Measurements from ENCODE around the gene AP2A1.

AP2A1 gene

DNA sequence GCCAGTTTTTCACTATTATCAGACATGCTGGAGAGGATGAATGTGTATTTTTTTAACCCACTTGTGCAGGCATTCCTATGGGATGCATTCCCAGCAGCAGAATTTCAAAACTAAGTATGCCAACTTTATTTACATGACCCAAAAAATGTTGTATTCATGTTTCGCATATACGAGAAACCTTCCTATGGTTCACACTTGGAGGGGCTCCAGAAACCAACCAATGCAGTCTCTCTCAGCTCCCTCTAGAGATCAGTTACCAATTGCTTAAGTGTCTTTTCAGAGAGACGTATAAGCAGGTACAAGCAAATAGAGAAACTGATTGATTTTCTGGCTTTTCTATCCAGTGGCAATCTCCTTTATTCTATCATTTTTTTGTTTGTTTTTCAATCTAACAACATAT lies 78.6 kb downstream of the AP2A1 start:
- no peak overlapping the region for H3K4me3 Mint-ChIP-seq
- H3K4me1 Mint-ChIP-seq (ENCODE audit: low read depth) = peaks cover 21% of the 10 kb centered on the region
- H3K27me3 Mint-ChIP-seq = no peaks in the 10 kb centered on the region
- H3K9me3 Mint-ChIP-seq (ENCODE audit: low read depth) = peaks cover 6% of the 10 kb centered on the region
- no peaks in the 10 kb centered on the region for H3K36me3 Mint-ChIP-seq
- no peak overlapping the region for H3K27ac Mint-ChIP-seq

- H3K27ac Mint-ChIP-seq = no peak overlapping the region
- peaks cover 21% of the 10 kb centered on the region for H3K4me1 Mint-ChIP-seq (ENCODE audit: low read depth)
- H3K36me3 Mint-ChIP-seq = no peaks in the 10 kb centered on the region
- peaks cover 6% of the 10 kb centered on the region for H3K9me3 Mint-ChIP-seq (ENCODE audit: low read depth)
- no peak overlapping the region for H3K4me3 Mint-ChIP-seq
- H3K27me3 Mint-ChIP-seq = no peaks in the 10 kb centered on the region
Observed at GRCh38 chr19:49846408-49846807, 79.6 kb downstream of the AP2A1 start.

GRCh38 chr19:49847731-49848696 lies 81.2 kb downstream of the AP2A1 start:
- H3K27me3 Mint-ChIP-seq = no peaks in the 10 kb centered on the region
- H3K9me3 Mint-ChIP-seq (ENCODE audit: low read depth) = peaks cover 6% of the 10 kb centered on the region
- peaks cover 31% of the 10 kb centered on the region for H3K4me1 Mint-ChIP-seq (ENCODE audit: low read depth)
- H3K27ac Mint-ChIP-seq = no peak overlapping the region
- H3K4me3 Mint-ChIP-seq = peak overlapping the region; percentile 38
- H3K36me3 Mint-ChIP-seq = no peaks in the 10 kb centered on the region

- Mint-ChIP-seq H3K27ac (peak overlapping the region; percentile 24), H3K36me3 (no peaks in the 10 kb centered on the region), H3K27me3 (no peaks in the 10 kb centered on the region), H3K4me3 (peak overlapping the region; percentile 57), H3K9me3 (ENCODE audit: low read depth) (peaks cover 6% of the 10 kb centered on the region), H3K4me1 (ENCODE audit: low read depth) (peaks cover 35% of the 10 kb centered on the region)
Observed at GRCh38 chr19:49848938-49849337, 82.1 kb downstream of the AP2A1 start.

- Mint-ChIP-seq H3K4me3 (peak overlapping the region; percentile 89), H3K27ac (peak overlapping the region; percentile 24), H3K4me1 (ENCODE audit: low read depth) (peaks cover 35% of the 10 kb centered on the region), H3K36me3 (no peaks in the 10 kb centered on the region), H3K9me3 (ENCODE audit: low read depth) (peaks cover 6% of the 10 kb centered on the region), H3K27me3 (no peaks in the 10 kb centered on the region)
Observed at GRCh38 chr19:49849433-49850220, 82.8 kb downstream of the AP2A1 start.

GRCh38 chr19:49850221-49850486 lies 83.4 kb downstream of the AP2A1 start:
- Mint-ChIP-seq H3K4me1 (ENCODE audit: low read depth) (peaks cover 35% of the 10 kb centered on the region), H3K9me3 (ENCODE audit: low read depth) (peaks cover 6% of the 10 kb centered on the region), H3K4me3 (peak overlapping the region; percentile 89), H3K27ac (no peak overlapping the region), H3K36me3 (no peaks in the 10 kb centered on the region), H3K27me3 (no peaks in the 10 kb centered on the region)

DNA sequence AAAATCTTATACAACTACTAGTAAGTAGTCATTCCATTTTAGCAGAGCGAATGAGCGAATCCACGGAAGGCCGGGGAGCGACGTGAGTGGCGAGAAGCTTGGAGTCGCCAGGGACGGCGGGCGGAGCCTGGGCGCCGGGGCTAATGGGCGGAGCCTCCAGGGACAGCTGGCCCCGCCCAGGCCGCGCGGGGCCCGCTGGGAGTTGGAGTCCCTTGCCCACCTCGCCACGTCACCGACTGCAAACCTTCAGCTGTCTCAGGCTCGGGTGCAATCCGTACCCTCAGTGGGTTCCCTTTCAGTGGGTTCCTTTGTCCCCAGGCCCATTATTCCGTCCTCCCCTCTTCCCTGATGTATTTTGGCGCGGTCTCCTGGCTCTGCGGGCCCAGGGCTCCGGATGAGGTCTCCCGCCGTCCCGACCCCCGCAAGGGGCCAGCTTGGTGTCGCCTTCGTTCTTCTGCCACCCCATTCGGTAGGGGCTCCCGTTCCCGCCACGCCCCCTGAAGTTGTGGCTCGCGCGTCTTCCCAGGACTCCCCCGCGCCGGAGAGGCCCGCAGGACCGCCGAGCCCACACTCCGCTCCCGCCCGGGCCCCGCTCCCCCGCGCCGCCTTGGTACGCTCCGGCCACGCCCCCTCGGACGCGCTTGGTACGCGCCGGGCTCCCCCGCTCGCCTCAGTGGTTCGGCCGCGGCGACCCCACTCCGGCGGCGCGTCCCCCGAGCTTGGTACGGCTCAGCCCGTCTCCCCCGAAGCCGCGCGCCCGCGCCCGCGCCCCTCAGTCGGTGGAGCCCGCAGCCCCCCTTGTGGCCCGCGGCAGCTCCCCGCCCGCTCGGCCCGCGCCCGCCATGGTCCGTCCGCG lies 83.9 kb downstream of the AP2A1 start, which contains the start of gene PTOV1:
Gene PTOV1 (plus strand): TSS at position 673 of the 856 bp plus-strand sequence.
- Mint-ChIP-seq H3K4me3 (peak within 1 kb of the TSS; percentile 89), H3K36me3 (no peaks in the 10 kb centered on the region), H3K27me3 (no peaks in the 10 kb centered on the region), H3K9me3 (ENCODE audit: low read depth) (peaks cover 6% of the 10 kb centered on the region), H3K27ac (peak within 1 kb of the TSS; percentile 92), H3K4me1 (ENCODE audit: low read depth) (peaks cover 35% of the 10 kb centered on the region)

DNA sequence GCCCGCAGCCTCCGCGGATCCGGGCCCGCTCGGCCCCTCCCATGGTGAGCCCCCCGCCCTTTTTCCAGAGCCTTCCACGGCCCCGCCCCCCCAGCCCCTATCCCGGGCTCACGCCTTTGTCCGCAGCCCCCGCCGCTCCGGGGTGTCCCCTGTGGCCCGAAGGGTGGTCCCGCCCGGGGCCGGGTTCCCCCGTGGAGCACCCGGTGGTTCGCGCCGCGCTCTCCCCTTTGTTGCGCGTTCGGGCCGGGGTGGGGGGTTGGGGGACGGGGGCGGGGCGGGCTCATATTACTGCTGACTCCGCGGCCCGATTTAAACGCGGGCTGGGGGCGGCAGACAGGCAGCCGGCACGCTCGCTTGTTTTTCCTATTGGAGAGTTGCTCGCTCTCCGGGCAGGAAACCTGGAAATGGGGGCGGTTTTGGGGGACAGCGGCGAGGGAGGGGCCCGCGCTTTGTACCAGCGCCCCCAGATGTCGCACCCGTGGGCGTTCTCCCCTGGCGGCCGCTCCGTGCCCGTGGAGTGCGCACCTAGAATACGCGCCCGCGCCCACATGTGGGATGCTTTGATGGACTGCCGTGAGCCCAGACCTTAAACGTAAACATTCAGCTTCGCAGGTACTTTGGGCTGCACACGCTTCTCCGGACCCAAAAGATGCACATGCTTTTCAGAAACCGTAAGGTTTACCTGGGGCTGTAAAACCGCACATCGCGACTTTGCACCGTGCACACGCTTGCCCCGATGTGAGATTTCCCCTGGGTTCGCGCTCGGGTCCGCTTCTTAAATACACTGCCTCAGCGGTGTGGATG lies 84.9 kb downstream of the AP2A1 start:
- Mint-ChIP-seq H3K9me3 (ENCODE audit: low read depth) (peaks cover 6% of the 10 kb centered on the region), H3K4me1 (ENCODE audit: low read depth) (peaks cover 35% of the 10 kb centered on the region), H3K36me3 (no peaks in the 10 kb centered on the region), H3K27ac (peak overlapping the region; percentile 81), H3K27me3 (no peaks in the 10 kb centered on the region), H3K4me3 (peak overlapping the region; percentile 89)

DNA sequence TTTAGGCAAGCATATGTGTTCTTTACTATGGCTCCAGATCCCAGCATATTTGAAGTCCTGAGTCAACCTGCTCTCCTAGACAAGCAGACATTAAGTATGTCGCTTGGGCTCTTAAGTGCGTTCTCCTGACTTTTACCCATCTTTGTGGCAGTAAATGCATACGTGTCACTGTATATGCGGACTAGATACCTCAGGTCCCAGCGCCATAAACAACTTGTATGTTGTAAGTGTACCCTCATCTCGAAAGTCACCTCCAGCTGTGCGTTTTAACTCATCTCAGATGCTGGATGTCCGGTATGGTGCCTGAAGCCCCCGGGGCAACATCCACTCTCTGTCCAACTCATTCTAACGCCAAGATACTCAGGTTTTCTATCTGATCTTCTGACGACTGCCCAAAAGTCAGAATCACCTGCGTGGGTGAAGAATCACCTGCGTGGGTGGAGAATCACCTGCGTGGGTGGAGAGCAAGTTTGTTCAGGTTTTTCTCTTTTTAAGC lies 85.9 kb downstream of the AP2A1 start:
- peak overlapping the region; percentile 81 for H3K27ac Mint-ChIP-seq
- H3K36me3 Mint-ChIP-seq = no peaks in the 10 kb centered on the region
- H3K4me1 Mint-ChIP-seq (ENCODE audit: low read depth) = peaks cover 35% of the 10 kb centered on the region
- H3K27me3 Mint-ChIP-seq = no peaks in the 10 kb centered on the region
- H3K9me3 Mint-ChIP-seq (ENCODE audit: low read depth) = peaks cover 6% of the 10 kb centered on the region
- H3K4me3 Mint-ChIP-seq = peak overlapping the region; percentile 89

- Mint-ChIP-seq H3K4me3 (no peak overlapping the region), H3K27ac (peak overlapping the region; percentile 50), H3K9me3 (ENCODE audit: low read depth) (peaks cover 6% of the 10 kb centered on the region), H3K27me3 (no peaks in the 10 kb centered on the region), H3K4me1 (ENCODE audit: low read depth) (peaks cover 25% of the 10 kb centered on the region), H3K36me3 (no peaks in the 10 kb centered on the region)
Observed at GRCh38 chr19:49853852-49854377, 87.1 kb downstream of the AP2A1 start.

GRCh38 chr19:49854378-49855263 lies 87.8 kb downstream of the AP2A1 start:
- H3K27ac Mint-ChIP-seq = no peak overlapping the region
- H3K4me1 Mint-ChIP-seq (ENCODE audit: low read depth) = peaks cover 21% of the 10 kb centered on the region
- peaks cover 4% of the 10 kb centered on the region for H3K9me3 Mint-ChIP-seq (ENCODE audit: low read depth)
- no peaks in the 10 kb centered on the region for H3K36me3 Mint-ChIP-seq
- H3K4me3 Mint-ChIP-seq = no peak overlapping the region
- H3K27me3 Mint-ChIP-seq = no peaks in the 10 kb centered on the region

DNA sequence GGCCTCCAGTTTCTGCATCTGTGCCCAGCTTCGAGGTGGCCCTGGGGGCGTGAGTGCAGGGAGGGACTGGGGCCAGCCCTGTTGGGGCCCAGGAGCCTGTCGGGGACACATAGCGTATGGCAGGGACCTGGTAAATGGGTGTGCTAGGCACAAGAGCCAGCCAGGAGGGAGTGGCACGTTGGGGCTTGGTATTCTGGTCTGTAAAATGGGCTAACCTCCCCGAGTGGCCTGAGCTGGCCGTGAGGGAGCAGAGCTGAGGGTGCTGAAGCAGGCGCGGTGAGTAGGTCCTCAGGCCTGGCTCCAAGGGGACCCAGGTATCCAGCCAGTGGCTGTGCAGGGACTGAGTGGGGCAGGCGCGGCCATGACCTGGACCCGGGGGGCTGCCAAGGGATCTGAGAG lies 88.5 kb downstream of the AP2A1 start:
- H3K36me3 Mint-ChIP-seq = no peaks in the 10 kb centered on the region

More for the DNA sequence above, 88.5 kb downstream of the AP2A1 start:
- Mint-ChIP-seq H3K4me1 (ENCODE audit: low read depth) (peaks cover 14% of the 10 kb centered on the region), H3K9me3 (ENCODE audit: low read depth) (no peaks in the 10 kb centered on the region), H3K27ac (no peak overlapping the region), H3K4me3 (no peak overlapping the region), H3K27me3 (no peaks in the 10 kb centered on the region)

Measured in activated naive CD8-positive, alpha-beta T cell (primary cell).